Right lung (tissue), 10 donors: ENCODE measurements around the gene RIN1. TPM values are rescaled to one million over a fixed set of nuclear protein-coding genes. Genes with fewer than 3 reads are reported as not detected.
A peak's percentile ranks its signal among the peaks of the same experiment; 100 is the strongest.
"Not testable (repeated sequence)": the region's sequence is repeated elsewhere in the genome, so short reads cannot be mapped to it uniquely, and the experiment has no call there.

Experiments used
- DNase-seq, 2 donors: peaks; one replicate each; pipeline ENCODE4 v3.0.0-alpha.2; 2013
- long read RNA-seq, 8 donors: transcript quantifications; one replicate each; lab custom pipeline, GENCODE V29; 2026
- polyA plus RNA-seq, 5 donors: library from polyadenylated mRNA; unstranded; fragments of 120-200 nt; gene quantifications; one replicate each; pipeline versions ENCODE4 v1.2.1 to v1.2.3, GENCODE V29; 2013; ENCODE audit warnings: inconsistent platforms in 1 of 5, low replicate concordance in 1 of 5; ENCODE audit not compliant: insufficient read length in 5 of 5, insufficient read depth in 1 of 5

The RIN1 gene, protein sequence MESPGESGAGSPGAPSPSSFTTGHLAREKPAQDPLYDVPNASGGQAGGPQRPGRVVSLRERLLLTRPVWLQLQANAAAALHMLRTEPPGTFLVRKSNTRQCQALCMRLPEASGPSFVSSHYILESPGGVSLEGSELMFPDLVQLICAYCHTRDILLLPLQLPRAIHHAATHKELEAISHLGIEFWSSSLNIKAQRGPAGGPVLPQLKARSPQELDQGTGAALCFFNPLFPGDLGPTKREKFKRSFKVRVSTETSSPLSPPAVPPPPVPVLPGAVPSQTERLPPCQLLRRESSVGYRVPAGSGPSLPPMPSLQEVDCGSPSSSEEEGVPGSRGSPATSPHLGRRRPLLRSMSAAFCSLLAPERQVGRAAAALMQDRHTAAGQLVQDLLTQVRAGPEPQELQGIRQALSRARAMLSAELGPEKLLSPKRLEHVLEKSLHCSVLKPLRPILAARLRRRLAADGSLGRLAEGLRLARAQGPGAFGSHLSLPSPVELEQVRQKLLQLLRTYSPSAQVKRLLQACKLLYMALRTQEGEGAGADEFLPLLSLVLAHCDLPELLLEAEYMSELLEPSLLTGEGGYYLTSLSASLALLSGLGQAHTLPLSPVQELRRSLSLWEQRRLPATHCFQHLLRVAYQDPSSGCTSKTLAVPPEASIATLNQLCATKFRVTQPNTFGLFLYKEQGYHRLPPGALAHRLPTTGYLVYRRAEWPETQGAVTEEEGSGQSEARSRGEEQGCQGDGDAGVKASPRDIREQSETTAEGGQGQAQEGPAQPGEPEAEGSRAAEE
- polyA plus RNA-seq: 1 to 10 TPM; 2.1 to 4.5 (median 3.5) TPM
- long read RNA-seq, donor 1, partial matches to known transcripts: 0 of 1 reads
- long read RNA-seq, donor 1, other reads (novel, unspliced or antisense): 0 of 1 reads
- long read RNA-seq, donor 2, partial matches to known transcripts: 0 of 1 reads
- long read RNA-seq, donor 2, other reads (novel, unspliced or antisense): 0 of 1 reads
- long read RNA-seq, donor 3, partial matches to known transcripts: 0 of 1 reads
- long read RNA-seq, donor 3, other reads (novel, unspliced or antisense): 0 of 1 reads
- long read RNA-seq, donor 4, partial matches to known transcripts: 0 of 1 reads
- long read RNA-seq, donor 4, other reads (novel, unspliced or antisense): 0 of 1 reads
- long read RNA-seq, donor 5, partial matches to known transcripts: 0 of 1 reads
- long read RNA-seq, donor 5, other reads (novel, unspliced or antisense): 0 of 1 reads
- long read RNA-seq, donor 6, partial matches to known transcripts: 0 of 1 reads
- long read RNA-seq, donor 6, other reads (novel, unspliced or antisense): 0 of 1 reads
- long read RNA-seq, donor 7: 0 reads
- long read RNA-seq, donor 8, partial matches to known transcripts: 0 of 1 reads
- long read RNA-seq, donor 8, other reads (novel, unspliced or antisense): 0 of 1 reads

- DNase-seq: peak in 1 of 2 donors; percentile 54
These were observed at the start of gene RIN1 for GRCh38 chr11:66336234-66337102. TSS of gene RIN1 (minus strand) at chr11:66336434. CDS start at chr11:66336402, 32 bp downstream.

- DNase-seq: not testable (repeated sequence)
These were observed 48.1 kb upstream of the RIN1 start for GRCh38 chr11:66384316-66384715.

DNA sequence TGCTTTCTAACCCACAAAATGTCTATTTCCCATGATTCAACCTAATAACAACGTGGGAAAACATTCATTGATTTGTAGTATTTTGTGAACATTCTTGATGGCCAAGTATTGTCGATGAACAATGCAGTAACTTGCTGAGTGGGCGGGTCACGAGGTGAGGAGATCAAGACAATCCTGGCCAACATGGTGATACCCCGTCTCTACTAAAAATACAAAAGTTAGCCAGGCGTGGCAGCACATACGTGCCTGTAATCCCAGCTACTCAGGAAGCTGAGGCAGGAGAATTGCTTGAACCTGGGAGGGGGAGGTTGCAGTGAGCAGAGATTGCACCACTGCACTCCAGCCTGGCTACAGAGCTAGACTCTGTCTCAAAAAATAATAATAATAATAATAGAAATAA is 44.0 kb upstream of the RIN1 start:
- DNase-seq: not testable (repeated sequence)

DNA sequence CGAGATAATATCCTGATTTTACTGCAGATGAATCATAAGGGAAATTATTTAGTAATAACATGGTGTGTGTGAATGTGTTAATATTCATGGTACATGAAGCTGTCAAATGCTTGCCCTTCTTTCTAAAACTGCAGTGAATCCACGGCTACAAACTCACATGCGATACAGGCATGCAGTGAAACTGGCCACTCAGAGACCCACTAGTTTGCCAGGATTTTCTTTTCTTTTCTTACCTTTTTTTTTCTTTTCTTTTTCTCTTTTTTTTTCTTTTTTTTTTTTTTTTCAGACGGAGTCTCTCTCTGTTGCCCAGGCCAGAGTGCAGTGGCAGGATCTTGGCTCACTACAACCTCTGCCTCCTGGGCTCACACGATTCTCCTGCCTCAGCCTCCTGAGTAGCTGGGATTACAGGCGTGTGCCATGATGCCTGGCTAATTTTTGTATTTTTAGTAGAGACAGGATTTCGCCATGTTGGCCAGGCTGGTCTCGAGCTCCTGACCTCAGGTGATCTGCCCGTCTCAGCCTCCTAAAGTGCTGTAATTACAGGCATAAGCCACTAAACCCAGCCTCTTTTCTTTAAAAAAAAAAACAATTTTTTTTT is 37.6 kb upstream of the RIN1 start:
- DNase-seq: not testable (repeated sequence)

DNA sequence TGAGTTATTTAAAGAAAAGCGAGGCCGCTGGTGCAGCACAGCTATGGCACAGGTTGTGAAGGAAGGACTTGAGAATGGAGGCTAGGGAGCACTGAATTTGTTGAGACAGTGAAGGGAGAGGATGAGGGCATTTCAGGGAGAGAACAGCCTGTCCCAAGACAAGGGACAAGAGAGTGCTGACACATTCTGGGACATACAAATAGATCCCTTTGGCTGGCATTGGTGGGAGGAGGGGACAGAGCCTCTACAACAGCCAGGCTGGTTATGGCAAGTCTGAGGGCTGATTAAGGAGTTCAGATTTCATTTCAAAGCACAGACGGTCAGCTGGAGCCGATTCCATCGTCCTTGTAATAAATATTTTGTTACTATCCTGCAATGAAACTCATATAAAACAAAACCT is 37.0 kb upstream of the RIN1 start:
- no peak for DNase-seq

DNA sequence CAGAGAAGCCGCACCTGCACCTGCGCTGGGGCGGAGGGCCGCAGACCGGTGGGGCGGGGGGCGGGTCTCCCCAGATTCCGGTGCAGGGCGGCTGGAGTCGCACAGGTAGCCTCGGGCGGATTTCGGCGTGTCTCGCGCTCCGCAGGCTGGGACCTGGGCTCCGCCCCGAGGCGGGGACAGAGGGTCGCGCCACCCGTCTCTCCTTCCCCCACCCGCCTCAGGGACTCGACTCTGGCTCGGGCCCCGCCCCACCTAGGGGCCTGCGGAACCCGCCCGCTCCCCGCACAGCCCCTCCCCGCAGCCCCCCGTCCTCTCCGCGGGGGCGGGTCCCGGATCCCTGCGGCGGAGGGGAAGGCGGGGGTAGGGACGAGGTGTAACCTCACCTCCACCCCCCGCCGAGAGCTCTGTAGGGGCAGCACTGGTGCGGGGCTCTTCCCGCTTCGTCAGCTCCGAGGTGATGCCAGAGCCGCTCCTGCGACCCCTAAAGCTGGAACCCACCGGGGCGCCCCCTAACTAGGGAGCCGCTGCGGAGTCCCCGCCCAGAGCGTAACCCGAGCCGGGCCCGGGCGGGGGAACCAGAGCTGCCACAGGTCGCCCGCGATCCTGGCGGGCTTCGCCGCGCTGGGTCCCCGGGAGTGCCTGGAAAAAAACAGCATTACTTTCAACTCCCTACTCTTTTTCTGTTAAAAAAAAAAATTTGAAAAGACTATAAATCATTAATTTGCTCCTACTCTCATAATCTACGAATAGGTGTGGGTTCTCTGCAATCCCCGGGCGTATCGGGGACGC is 35.6 kb upstream of the RIN1 start, which contains the start of gene SLC29A2:
Gene SLC29A2 (minus strand): TSS at position 134 of the 789 bp plus-strand sequence. CDS start 169 bp downstream, outside the sequence.
- DNase-seq: peak; percentile 62 to 68

GRCh38 chr11:66369073-66369894 is 33.0 kb upstream of the RIN1 start:
- no peak for DNase-seq

DNA sequence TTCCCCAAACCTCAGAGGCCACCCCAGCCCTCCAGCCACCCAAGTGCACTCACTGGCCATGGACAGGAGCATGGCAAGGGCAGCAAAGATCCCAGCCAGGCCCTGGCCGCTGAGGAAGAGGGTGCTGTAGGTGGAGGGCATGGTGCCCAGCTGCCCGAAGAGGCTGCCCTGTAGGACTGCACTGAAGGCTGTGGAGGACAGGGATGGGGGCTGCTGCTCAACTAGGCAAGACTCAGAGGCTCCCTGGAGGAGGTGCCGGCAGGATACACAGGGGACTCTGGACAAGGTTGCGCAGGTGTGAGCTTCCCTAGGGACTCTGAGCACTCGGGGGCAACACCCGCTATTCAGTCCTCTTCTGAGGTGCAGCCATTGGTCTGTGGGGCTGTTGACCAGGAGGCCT is 32.2 kb upstream of the RIN1 start:
- no peak for DNase-seq

DNA sequence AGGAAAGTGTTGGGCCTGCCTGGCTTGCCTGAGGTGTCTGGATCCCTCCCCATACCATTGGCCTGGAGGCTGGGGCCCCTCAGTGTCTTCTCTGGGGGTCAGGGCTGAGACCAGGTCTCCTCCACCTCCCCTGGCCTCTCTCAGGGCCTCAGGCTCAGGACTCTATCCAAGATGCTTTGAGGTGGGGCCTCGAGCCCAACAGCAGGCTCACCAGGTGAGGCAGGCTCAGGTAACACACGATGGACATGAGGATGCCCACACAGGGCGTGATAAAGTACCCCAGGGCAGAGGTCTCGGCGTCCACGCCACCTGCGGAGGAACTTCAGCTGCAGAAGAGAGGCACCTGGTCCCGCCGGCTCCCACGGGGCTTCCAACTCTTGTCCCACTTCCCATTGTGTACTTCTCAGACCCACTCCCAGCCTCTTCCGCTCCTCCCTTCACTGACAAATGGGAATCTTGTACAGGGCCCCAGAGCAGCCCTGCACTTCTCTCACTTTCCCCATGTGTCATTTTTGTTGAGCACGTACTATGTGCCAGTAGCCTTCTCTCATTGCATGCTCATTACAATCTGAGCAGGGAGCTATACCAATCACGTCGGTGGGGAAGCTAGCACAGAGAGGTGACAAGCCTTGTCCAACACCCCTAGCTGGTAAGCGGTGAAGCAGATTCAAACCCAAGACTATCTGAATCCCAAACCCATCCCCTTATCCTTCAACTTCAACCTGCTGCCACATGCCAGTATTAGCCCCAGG is 31.5 kb upstream of the RIN1 start:
- DNase-seq: no peak

- no peak for DNase-seq
These were observed 30.7 kb upstream of the RIN1 start for GRCh38 chr11:66366844-66367477.

DNA sequence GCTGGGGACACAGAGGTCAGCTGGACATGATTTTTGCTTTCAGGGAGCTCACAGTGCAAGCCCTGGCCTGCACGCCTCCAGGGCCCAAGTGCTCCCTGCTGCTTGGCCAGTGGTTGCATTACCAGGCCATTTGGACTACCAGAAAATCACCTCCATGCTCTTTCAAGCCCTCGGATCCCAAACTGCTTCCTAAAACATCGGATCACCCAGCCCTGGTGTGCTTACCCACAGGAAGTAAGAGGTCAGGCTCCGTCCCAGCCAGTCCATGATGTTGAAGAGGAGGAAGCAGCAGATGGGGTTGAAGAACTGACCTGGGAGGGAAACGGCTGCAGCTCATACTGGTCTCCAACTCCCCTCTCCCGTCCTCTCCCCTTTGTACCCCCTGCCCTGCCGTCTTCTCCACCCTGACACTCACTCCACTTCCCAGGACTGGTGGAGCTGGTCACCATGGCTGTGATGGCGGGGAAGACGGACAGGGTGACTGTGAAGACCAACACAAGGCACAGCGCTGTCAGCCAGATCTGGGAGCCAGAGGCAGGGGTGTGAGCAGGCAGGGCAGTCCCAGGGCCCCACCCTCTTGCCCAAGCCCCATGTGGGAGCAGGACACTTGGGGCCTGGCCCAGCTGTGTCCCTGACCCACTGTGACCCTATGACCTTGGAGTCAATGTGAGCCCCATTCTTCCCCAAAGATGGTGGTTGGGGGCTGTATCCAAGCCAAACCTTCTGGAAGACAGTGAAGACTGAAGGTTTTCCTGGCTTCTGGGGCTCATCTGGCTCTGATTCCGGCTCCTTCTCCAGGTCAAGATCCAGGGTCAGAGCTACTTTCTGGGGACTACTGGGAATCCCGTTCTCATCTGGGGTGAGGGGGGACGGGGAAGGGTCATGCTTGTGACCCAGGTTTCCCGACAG is 29.7 kb upstream of the RIN1 start:
- DNase-seq: no peak

GRCh38 chr11:66365166-66365565 is 28.9 kb upstream of the RIN1 start:
- no peak for DNase-seq

DNA sequence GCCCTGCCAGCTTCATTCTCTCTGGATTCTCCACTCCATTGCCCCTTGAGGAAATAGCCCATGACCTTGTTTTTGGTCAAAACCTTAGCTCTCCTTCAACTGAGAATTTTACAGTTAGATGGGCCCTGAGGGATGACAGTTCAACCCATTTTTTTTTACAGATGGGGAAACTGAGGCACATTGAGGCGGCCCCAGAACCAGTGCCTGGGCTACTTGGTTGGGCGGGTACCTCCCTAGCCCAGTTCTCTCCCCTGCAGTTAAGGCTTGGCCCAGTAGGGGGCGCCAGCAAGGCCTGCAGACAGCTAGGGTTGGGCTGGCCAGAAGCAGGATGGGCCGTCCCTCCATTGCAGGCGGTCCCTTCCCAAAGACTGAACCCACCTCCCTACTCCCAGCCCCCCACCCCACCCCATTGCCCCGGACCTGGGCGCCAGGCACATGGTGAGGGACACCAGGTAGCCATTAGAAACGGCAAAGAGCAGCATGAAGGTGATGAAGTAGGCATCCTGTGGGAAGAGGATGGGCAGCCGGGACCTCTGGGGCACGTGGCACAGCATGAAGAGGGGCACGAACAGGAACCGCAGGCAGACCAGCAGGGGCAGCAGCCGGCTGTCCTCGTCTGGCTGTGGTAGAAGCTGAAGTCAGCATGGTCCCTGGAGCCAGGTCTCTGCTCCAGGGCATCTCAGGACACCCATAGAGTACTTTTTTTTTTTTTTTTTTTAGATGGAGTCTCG is 27.7 kb upstream of the RIN1 start:
- DNase-seq: no peak

- peak in 1 of 2 donors; percentile 19 for DNase-seq
These were observed 27.0 kb upstream of the RIN1 start for GRCh38 chr11:66363187-66363601.
